Nephron progenitor cell (in vitro differentiated cells): ENCODE results near the gene EIF4EBP3.

Source experiments
- DNase-seq: peaks from one replicate; pipeline ENCODE4 v3.0.0; 2021
- H3K27ac Mint-ChIP-seq: 2 replicates; pipeline ENCODE4 v1.8.0; 2021; ENCODE audit warnings: mild to moderate bottlenecking, moderate library complexity, mixed read lengths
- H3K27me3 Mint-ChIP-seq: 2 replicates; pipeline ENCODE4 v1.8.0; 2021; ENCODE audit warnings: mild to moderate bottlenecking, low read depth, mixed read lengths; ENCODE audit not compliant: poor library complexity
- H3K36me3 Mint-ChIP-seq: 2 replicates; pipeline ENCODE4 v1.8.0; 2021; ENCODE audit warnings: low read depth, mixed read lengths
- H3K4me1 Mint-ChIP-seq: 2 replicates; pipeline ENCODE4 v1.8.0; 2021; ENCODE audit warnings: mixed read lengths
- H3K4me3 Mint-ChIP-seq: 2 replicates; pipeline ENCODE4 v1.8.0; 2021; ENCODE audit warnings: mild to moderate bottlenecking, moderate library complexity, mixed read lengths
- H3K9me3 Mint-ChIP-seq: 2 replicates; pipeline ENCODE4 v1.8.0; 2021; ENCODE audit warnings: mild to moderate bottlenecking, moderate library complexity, mixed read lengths
- CTCF ChIP-seq: fragments of 200-600 bp; sonication (generic); IDR thresholded peaks from 2 replicates; pipeline ENCODE4 v1.5.0; 2021; ENCODE audit warnings: antibody characterized with exemption

The EIF4EBP3 gene

GRCh38 chr5:140568443-140569063 is 21.1 kb downstream of the EIF4EBP3 start:
- peaks cover 6% of the 10 kb centered on the region for H3K27me3 Mint-ChIP-seq
- H3K9me3 Mint-ChIP-seq: no peaks in the 10 kb centered on the region
- no peak overlapping the region for H3K27ac Mint-ChIP-seq
- H3K4me1 Mint-ChIP-seq: peaks cover 23% of the 10 kb centered on the region
- TF ChIP-seq CTCF: no peak
- no peak for DNase-seq
- no peak overlapping the region for H3K4me3 Mint-ChIP-seq
- peaks cover 11% of the 10 kb centered on the region for H3K36me3 Mint-ChIP-seq

GRCh38 chr5:140569197-140569596 is 21.7 kb downstream of the EIF4EBP3 start:
- peaks cover 6% of the 10 kb centered on the region for H3K27me3 Mint-ChIP-seq
- peaks cover 11% of the 10 kb centered on the region for H3K36me3 Mint-ChIP-seq
- no peak for DNase-seq
- H3K27ac Mint-ChIP-seq: no peak overlapping the region
- no peak for TF ChIP-seq CTCF
- H3K4me3 Mint-ChIP-seq: no peak overlapping the region
- H3K4me1 Mint-ChIP-seq: peaks cover 17% of the 10 kb centered on the region
- no peaks in the 10 kb centered on the region for H3K9me3 Mint-ChIP-seq

- TF ChIP-seq CTCF: no peak
- Mint-ChIP-seq H3K36me3 (peaks cover 11% of the 10 kb centered on the region), H3K27ac (no peak overlapping the region), H3K4me3 (no peak overlapping the region), H3K9me3 (no peaks in the 10 kb centered on the region), H3K27me3 (peaks cover 11% of the 10 kb centered on the region), H3K4me1 (peaks cover 12% of the 10 kb centered on the region)
- no peak for DNase-seq
These were observed 22.6 kb downstream of the EIF4EBP3 start for GRCh38 chr5:140570058-140570457.

- Mint-ChIP-seq H3K27me3 (peaks cover 15% of the 10 kb centered on the region), H3K36me3 (peaks cover 11% of the 10 kb centered on the region), H3K27ac (no peak overlapping the region), H3K9me3 (no peaks in the 10 kb centered on the region), H3K4me1 (peaks cover 8% of the 10 kb centered on the region), H3K4me3 (no peak overlapping the region)
- no peak for DNase-seq
- no peak for TF ChIP-seq CTCF
These were observed 23.0 kb downstream of the EIF4EBP3 start for GRCh38 chr5:140570488-140570887.

GRCh38 chr5:140571105-140571504 is 23.6 kb downstream of the EIF4EBP3 start:
- Mint-ChIP-seq H3K9me3 (no peaks in the 10 kb centered on the region), H3K4me1 (peaks cover 1% of the 10 kb centered on the region), H3K27me3 (peaks cover 17% of the 10 kb centered on the region), H3K27ac (no peak overlapping the region), H3K36me3 (peaks cover 7% of the 10 kb centered on the region), H3K4me3 (no peak overlapping the region)
- TF ChIP-seq CTCF: no peak
- DNase-seq: no peak

GRCh38 chr5:140573683-140574082 is 26.2 kb downstream of the EIF4EBP3 start:
- TF ChIP-seq CTCF: no peak
- Mint-ChIP-seq H3K4me3 (no peak overlapping the region), H3K36me3 (no peaks in the 10 kb centered on the region), H3K27ac (no peak overlapping the region), H3K27me3 (peaks cover 18% of the 10 kb centered on the region), H3K4me1 (no peaks in the 10 kb centered on the region), H3K9me3 (peaks cover 3% of the 10 kb centered on the region)
- DNase-seq: no peak
